Measurements from ENCODE around the gene TP53I11.

TP53I11 gene

GRCh38 chr11:44978274-44978960 is 27.7 kb upstream of the TP53I11 start:
- no peak for DNase-seq (ENCODE audit: low spot score)

- DNase-seq (ENCODE audit: low spot score), result no peak
Observed at GRCh38 chr11:44977493-44977984, 26.9 kb upstream of the TP53I11 start.

- no peak for DNase-seq (ENCODE audit: low spot score)
Observed at GRCh38 chr11:44976576-44976975, 25.9 kb upstream of the TP53I11 start.

- no peak for DNase-seq (ENCODE audit: low spot score)
Observed at GRCh38 chr11:44974402-44975000, 23.8 kb upstream of the TP53I11 start.

- no peak for DNase-seq (ENCODE audit: low spot score)
Observed at GRCh38 chr11:44973632-44974401, 23.1 kb upstream of the TP53I11 start.

GRCh38 chr11:44972746-44973435 is 22.2 kb upstream of the TP53I11 start:
- peak; percentile 26 for DNase-seq (ENCODE audit: low spot score)

- DNase-seq (ENCODE audit: low spot score), result no peak
Observed at GRCh38 chr11:44971185-44971584, 20.5 kb upstream of the TP53I11 start.

- DNase-seq (ENCODE audit: low spot score), result no peak
Observed at GRCh38 chr11:44970293-44970692, 19.6 kb upstream of the TP53I11 start.

GRCh38 chr11:44969651-44970252 is 19.1 kb upstream of the TP53I11 start:
- DNase-seq (ENCODE audit: low spot score), result no peak

- DNase-seq (ENCODE audit: low spot score), result no peak
Observed at GRCh38 chr11:44968510-44968909, 17.8 kb upstream of the TP53I11 start.

GRCh38 chr11:44967930-44968496 is 17.3 kb upstream of the TP53I11 start:
- DNase-seq (ENCODE audit: low spot score), result no peak

- no peak for DNase-seq (ENCODE audit: low spot score)
Observed at GRCh38 chr11:44966694-44967093, 16.0 kb upstream of the TP53I11 start.

- no peak for DNase-seq (ENCODE audit: low spot score)
Observed at GRCh38 chr11:44964526-44965209, 14.0 kb upstream of the TP53I11 start.

- no peak for DNase-seq (ENCODE audit: low spot score)
Observed at GRCh38 chr11:44963948-44964347, 13.3 kb upstream of the TP53I11 start.

GRCh38 chr11:44963136-44963535 is 12.5 kb upstream of the TP53I11 start:
- DNase-seq (ENCODE audit: low spot score), result no peak

GRCh38 chr11:44962464-44962863 is 11.8 kb upstream of the TP53I11 start:
- DNase-seq (ENCODE audit: low spot score), result no peak

GRCh38 chr11:44960200-44960845 is 9.6 kb upstream of the TP53I11 start:
- no peak for DNase-seq (ENCODE audit: low spot score)

- no peak for DNase-seq (ENCODE audit: low spot score)
Observed at GRCh38 chr11:44959064-44959463, 8.4 kb upstream of the TP53I11 start.

GRCh38 chr11:44957776-44958564 is 7.3 kb upstream of the TP53I11 start:
- no peak for DNase-seq (ENCODE audit: low spot score)

GRCh38 chr11:44957040-44957515 is 6.4 kb upstream of the TP53I11 start:
- peak; percentile 51 for DNase-seq (ENCODE audit: low spot score)

Measured in GM03348 (cell line).